IMR-90 (cell line): ENCODE results near the gene PSD2. TPM values are rescaled to one million over a fixed set of nuclear protein-coding genes. Genes with fewer than 3 reads are reported as not detected.

Experiments
- ATAC-seq: fragments of 200-7000 bp; cut with Tn5 transposase; 2 replicates; pipeline ENCODE4 v1.9.1; 2020; ENCODE audit warnings: low read depth, mild to moderate bottlenecking, moderate library complexity
- BruUV-seq: library from RNA; stranded (reverse); fragments of 400-500 nt; replicated peaks from 2 replicates; lab custom pipeline; 2021; lab: Mats Ljungman, UMichigan
- CTCF ChIA-PET: fragments of 300-600 bp; formaldehyde crosslinking; extraction: SDS; loops from one replicate; lab custom pipeline; 2021; ENCODE audit warnings: antibody characterized with exemption; lab: Yijun Ruan, JAX
- POLR2A ChIA-PET: fragments of 300-600 bp; sonication (Branson Sonifier 250); formaldehyde crosslinking; loops from one replicate; lab custom pipeline; 2022; ENCODE audit warnings: antibody characterized with exemption; ENCODE audit not compliant: unreplicated experiment; lab: Charles Lee
- DNase-seq: peaks from one replicate; pipeline ENCODE4 v3.0.0; 2013
- H2AFZ ChIP-seq: replicated peaks from 2 replicates; pipeline ENCODE3; 2013; ENCODE audit warnings: low read length, mild to moderate bottlenecking; ENCODE audit not compliant: poor library complexity
- H2AK5ac ChIP-seq: 2 replicates; pipeline ENCODE4 v1.6.1; 2013; ENCODE audit warnings: low read depth, low read length, inconsistent platforms
- H2AK9ac ChIP-seq: replicated peaks from 2 replicates; pipeline ENCODE3; 2013; ENCODE audit warnings: mild to moderate bottlenecking, low read depth, low read length, moderate library complexity; ENCODE audit not compliant: poor library complexity
- H2BK120ac ChIP-seq: 2 replicates; pipeline ENCODE4 v1.6.1; 2013; ENCODE audit warnings: low read depth, low read length, inconsistent platforms
- H2BK15ac ChIP-seq: 3 replicates; pipeline ENCODE4 v1.6.1; 2013; ENCODE audit warnings: low read depth, low read length, inconsistent platforms
- H2BK20ac ChIP-seq: 2 replicates; pipeline ENCODE4 v1.6.1; 2013; ENCODE audit warnings: low read depth, mild to moderate bottlenecking, inconsistent platforms, low read length, moderate library complexity
- H2BK5ac ChIP-seq: 2 replicates; pipeline ENCODE4 v1.6.1; 2013; ENCODE audit warnings: mild to moderate bottlenecking, low read depth, low read length, inconsistent platforms; ENCODE audit not compliant: poor library complexity, severe bottlenecking
- H3K14ac ChIP-seq: replicated peaks from 2 replicates; pipeline ENCODE4 v1.6.1; 2013; ENCODE audit warnings: low read depth, low read length, inconsistent platforms
- H3K18ac ChIP-seq: 2 replicates; pipeline ENCODE4 v1.6.1; 2013; ENCODE audit warnings: low read depth, low read length, control low read depth
- H3K23ac ChIP-seq: 2 replicates; pipeline ENCODE4 v1.6.1; 2013; ENCODE audit warnings: low read depth, low read length, inconsistent platforms
- H3K27ac ChIP-seq: 2 replicates; pipeline ENCODE4 v1.5.1; 2013; ENCODE audit warnings: mild to moderate bottlenecking, control low read depth, low read length; ENCODE audit not compliant: insufficient read depth
- H3K27me3 ChIP-seq: 2 replicates; pipeline ENCODE4 v1.6.1; 2013; ENCODE audit warnings: low read length; ENCODE audit not compliant: control insufficient read depth, insufficient read depth
- H3K36me3 ChIP-seq: 2 replicates; pipeline ENCODE4 v1.6.1; 2013; ENCODE audit warnings: low read length, mixed read lengths; ENCODE audit not compliant: control insufficient read depth, insufficient read depth
- H3K4ac ChIP-seq: 2 replicates; pipeline ENCODE4 v1.6.1; 2013; ENCODE audit warnings: low read depth, low read length, inconsistent platforms
- H3K4me1 ChIP-seq: 2 replicates; pipeline ENCODE4 v1.6.1; 2013; ENCODE audit warnings: low read length, mixed read lengths; ENCODE audit not compliant: control insufficient read depth, insufficient read depth
- H3K4me2 ChIP-seq: 2 replicates; pipeline ENCODE4 v1.6.1; 2013; ENCODE audit warnings: low read depth, mild to moderate bottlenecking, control low read depth, low read length, moderate library complexity
- H3K4me3 ChIP-seq: 2 replicates; pipeline ENCODE4 v1.5.1; 2013; ENCODE audit warnings: low read depth, mild to moderate bottlenecking, control low read depth, low read length, moderate library complexity; ENCODE audit not compliant: insufficient read depth
- H3K56ac ChIP-seq: 2 replicates; pipeline ENCODE4 v1.6.1; 2013; ENCODE audit warnings: low read length, inconsistent platforms; ENCODE audit not compliant: insufficient read depth; ENCODE audit errors: extremely low read depth
- H3K79me1 ChIP-seq, 2 experiments: 2 replicates each; pipeline ENCODE4 v1.6.1; 2013; ENCODE audit warnings: low read length in 2 of 2, inconsistent platforms in 1 of 2, low read depth in 1 of 2
- H3K9ac ChIP-seq: 2 replicates; pipeline ENCODE4 v1.6.1; 2013; ENCODE audit warnings: low read depth, low read length, control low read depth
- H3K9me1 ChIP-seq: 2 replicates; pipeline ENCODE4 v1.6.1; 2013; ENCODE audit warnings: low read length, inconsistent platforms; ENCODE audit not compliant: insufficient read depth
- H3K9me3 ChIP-seq: 2 replicates; pipeline ENCODE4 v1.6.1; 2013; ENCODE audit warnings: low read length; ENCODE audit not compliant: control insufficient read depth, insufficient read depth
- H4K20me1 ChIP-seq: 2 replicates; pipeline ENCODE4 v1.6.1; 2013; ENCODE audit warnings: low read length, inconsistent platforms; ENCODE audit not compliant: insufficient read depth
- H4K5ac ChIP-seq: 2 replicates; pipeline ENCODE4 v1.6.1; 2013; ENCODE audit warnings: mild to moderate bottlenecking, low read depth, low read length, control low read depth
- H4K8ac ChIP-seq, 2 experiments: 2 replicates each; pipeline ENCODE4 v1.6.1; 2013; ENCODE audit warnings: low read depth in 2 of 2, low read length in 2 of 2, control low read depth in 1 of 2, inconsistent platforms in 1 of 2
- H4K91ac ChIP-seq: 2 replicates; pipeline ENCODE4 v1.6.1; 2013; ENCODE audit warnings: low read depth, low read length, inconsistent platforms; ENCODE audit not compliant: insufficient read depth
- CEBPB ChIP-seq: IDR thresholded peaks from 2 replicates; pipeline ENCODE4 v1.6.1; 2012; ENCODE audit warnings: low read depth, low read length, improper control_type of control experiment
- FOS ChIP-seq: fragments of 150-350 bp; IDR thresholded peaks from 2 replicates; pipeline ENCODE4 v1.6.1; 2016; ENCODE audit warnings: low read depth, low read length
- MAFK ChIP-seq: IDR thresholded peaks from 2 replicates; pipeline ENCODE4 v1.6.1; 2012; ENCODE audit warnings: low read depth, low read length, improper control_type of control experiment
- MAZ ChIP-seq: IDR thresholded peaks from 2 replicates; pipeline ENCODE4 v1.6.1; 2012; ENCODE audit warnings: low read depth, mild to moderate bottlenecking, low read length, improper control_type of control experiment, moderate library complexity, borderline replicate concordance
- NFE2L2 ChIP-seq: fragments of 150-350 bp; IDR thresholded peaks from 2 replicates; pipeline ENCODE4 v1.6.1; 2016; ENCODE audit warnings: low read depth, mild to moderate bottlenecking, low read length
- RAD21 ChIP-seq: IDR thresholded peaks from 2 replicates; pipeline ENCODE4 v1.6.1; 2012; ENCODE audit warnings: low read length, improper control_type of control experiment
- RCOR1 ChIP-seq: IDR thresholded peaks from 2 replicates; pipeline ENCODE4 v1.6.1; 2012; ENCODE audit warnings: mild to moderate bottlenecking, low read length, improper control_type of control experiment; ENCODE audit not compliant: insufficient replicate concordance
- RFX5 ChIP-seq: IDR thresholded peaks from 2 replicates; pipeline ENCODE4 v1.8.0; 2012; ENCODE audit warnings: low read depth, mild to moderate bottlenecking, low read length, moderate library complexity
- SMC3 ChIP-seq: fragments of 150-350 bp; IDR thresholded peaks from 2 replicates; pipeline ENCODE4 v1.6.1; 2016; ENCODE audit warnings: low read depth, mild to moderate bottlenecking, antibody characterized with exemption, low read length, moderate library complexity
- WGBS, 2 experiments: methylation state at CpG; one replicate each; pipeline versions ENCODE4 v1.1.5 to v1.1.7; 2013; ENCODE audit warnings: missing lambda C conversion rate in 2 of 2; ENCODE audit not compliant: insufficient read length in 1 of 2; ENCODE audit errors: extremely low coverage in 2 of 2; 5-methylcytosine and 5-hydroxymethylcytosine counted together
- dilution Hi-C: fragments of 300-500 bp; cut with HindIII; formaldehyde crosslinking; loops from one replicate; pipeline ENCODE4 v1.14.3; 2018; ENCODE audit warnings: low sequenced_read_pairs; ENCODE audit not compliant: unreplicated experiment
- in situ Hi-C: fragments of 300-500 bp; cut with MboI; formaldehyde crosslinking; loops from 3 replicates; pipeline ENCODE4 v1.14.3; 2019; ENCODE audit warnings: low sequenced_read_pairs, inconsistent platforms, mixed read lengths
- intact Hi-C: fragments of 100-400 bp; cut with micrococcal nuclease; formaldehyde crosslinking; loops from 2 replicates; pipeline ENCODE4 v1.10.0; 2022
- polyA plus RNA-seq, 3 experiments: library from polyadenylated mRNA; depleted of rRNA; stranded (reverse); fragments of >200 nt; gene quantifications; 2 replicates each; pipeline ENCODE4 v1.2.3, GENCODE V29; 2012; ENCODE audit warnings: low replicate concordance in 1 of 3
- total RNA-seq: library from RNA; depleted of rRNA; stranded (reverse); fragments of >200 nt; gene quantifications from 2 replicates; pipeline ENCODE4 v1.2.3, GENCODE V29; 2012
- TF ChIP-seq, protein P1 (sequence below): fragments of 150-350 bp; IDR thresholded peaks from 2 replicates; pipeline ENCODE4 v1.6.1; 2016; ENCODE audit warnings: low read depth, mild to moderate bottlenecking, low read length, moderate library complexity, borderline replicate concordance
- TF ChIP-seq, protein P2 (sequence below): fragments of 150-350 bp; IDR thresholded peaks from 2 replicates; pipeline ENCODE4 v1.6.1; 2017; ENCODE audit warnings: mild to moderate bottlenecking, antibody characterized with exemption, low read length, low read depth
- TF ChIP-seq, protein P3 (sequence below): conservative IDR thresholded peaks from 2 replicates; pipeline ENCODE4 v1.5.1; 2012; ENCODE audit warnings: mild to moderate bottlenecking, low read depth, low read length, improper control_type of control experiment

Gene PSD2
- total and polyA plus RNA-seq, 2 of the 4 experiments (the other 2 are of a cell fraction): 0.05 TPM; not detected in 1

DNA sequence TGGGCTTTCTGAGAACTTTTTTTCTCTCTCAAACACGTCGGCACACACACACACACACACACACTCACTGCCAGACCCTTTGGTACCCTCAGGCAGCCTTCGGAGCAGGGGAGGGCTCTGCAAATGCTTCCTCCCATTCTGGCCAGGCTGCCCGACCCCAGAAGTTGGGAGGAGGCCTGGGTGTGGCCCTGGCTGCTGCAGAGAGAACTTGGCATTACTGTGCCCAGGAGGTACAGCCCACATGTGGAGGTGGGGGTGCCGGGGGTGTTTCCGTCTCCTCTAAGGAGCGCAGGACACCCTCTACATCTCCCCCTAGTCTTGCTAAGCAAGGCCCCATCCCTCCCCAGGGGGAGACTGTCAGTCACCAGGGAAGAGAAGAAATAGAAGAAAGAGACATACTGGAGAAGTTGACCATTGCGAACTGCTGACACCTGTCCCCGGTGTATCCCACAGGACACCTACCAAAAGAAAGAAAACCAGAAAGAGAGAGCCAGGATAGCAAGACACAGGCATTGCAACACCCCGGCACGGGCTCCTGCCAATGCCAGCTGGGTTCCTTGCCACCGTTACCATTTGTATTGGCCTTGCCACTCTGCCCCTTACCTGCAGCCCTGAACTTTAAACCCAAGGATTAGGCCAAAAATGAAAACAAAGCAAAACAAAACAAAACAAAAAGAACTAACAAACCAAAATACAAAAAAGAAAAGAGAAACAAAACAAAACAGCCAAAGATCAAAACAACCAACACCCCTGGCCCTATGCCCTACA lies 69.3 kb downstream of the PSD2 start:
- no peak overlapping the region for H3K27ac ChIP-seq
- DNase-seq (no peak), ATAC-seq (no peak)
- no peak overlapping the region for H3K4me3 ChIP-seq
- CTCF ChIA-PET: interaction anchor here (0.7 to 2.6 kb wide), 3 partner anchors 78 to 860 kb away, joined by 3 to 11 read pairs (median 4); no protein-coding TSS in a partner anchor
- no peak overlapping the region for H3K56ac ChIP-seq
- H4K20me1 ChIP-seq: no peaks in the 10 kb centered on the region
- no peak overlapping the region for H3K23ac ChIP-seq
- no TSS peak for BruUV-seq
- intact Hi-C loops (loop anchor here (1.0 to 5.0 kb wide), 2 partner anchors 78 to 102 kb away; no protein-coding TSS in a partner anchor), dilution Hi-C loops (no loop called here), in situ Hi-C loops (no loop called here)
- no peak overlapping the region for H3K9ac ChIP-seq
- no peaks in the 10 kb centered on the region for H3K4me1 ChIP-seq
- no peak overlapping the region for H2BK15ac ChIP-seq
- no peaks in the 10 kb centered on the region for H3K9me3 ChIP-seq
- H3K79me1 ChIP-seq: no peaks in the 10 kb centered on the region
- H4K8ac ChIP-seq: no peak overlapping the region
- no peak overlapping the region for H2AK9ac ChIP-seq
- TF ChIP-seq MAFK (no peak), RCOR1 (no peak), RFX5 (no peak), FOS (no peak), MAZ (no peak), CEBPB (no peak), NFE2L2 (no peak), SMC3 (no peak), RAD21 (no peak)
- TF ChIP-seq, protein P1, sequence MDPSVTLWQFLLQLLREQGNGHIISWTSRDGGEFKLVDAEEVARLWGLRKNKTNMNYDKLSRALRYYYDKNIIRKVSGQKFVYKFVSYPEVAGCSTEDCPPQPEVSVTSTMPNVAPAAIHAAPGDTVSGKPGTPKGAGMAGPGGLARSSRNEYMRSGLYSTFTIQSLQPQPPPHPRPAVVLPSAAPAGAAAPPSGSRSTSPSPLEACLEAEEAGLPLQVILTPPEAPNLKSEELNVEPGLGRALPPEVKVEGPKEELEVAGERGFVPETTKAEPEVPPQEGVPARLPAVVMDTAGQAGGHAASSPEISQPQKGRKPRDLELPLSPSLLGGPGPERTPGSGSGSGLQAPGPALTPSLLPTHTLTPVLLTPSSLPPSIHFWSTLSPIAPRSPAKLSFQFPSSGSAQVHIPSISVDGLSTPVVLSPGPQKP: no peak
- TF ChIP-seq, protein P2, sequence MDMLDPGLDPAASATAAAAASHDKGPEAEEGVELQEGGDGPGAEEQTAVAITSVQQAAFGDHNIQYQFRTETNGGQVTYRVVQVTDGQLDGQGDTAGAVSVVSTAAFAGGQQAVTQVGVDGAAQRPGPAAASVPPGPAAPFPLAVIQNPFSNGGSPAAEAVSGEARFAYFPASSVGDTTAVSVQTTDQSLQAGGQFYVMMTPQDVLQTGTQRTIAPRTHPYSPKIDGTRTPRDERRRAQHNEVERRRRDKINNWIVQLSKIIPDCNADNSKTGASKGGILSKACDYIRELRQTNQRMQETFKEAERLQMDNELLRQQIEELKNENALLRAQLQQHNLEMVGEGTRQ: no peak
- TF ChIP-seq, protein P3, sequence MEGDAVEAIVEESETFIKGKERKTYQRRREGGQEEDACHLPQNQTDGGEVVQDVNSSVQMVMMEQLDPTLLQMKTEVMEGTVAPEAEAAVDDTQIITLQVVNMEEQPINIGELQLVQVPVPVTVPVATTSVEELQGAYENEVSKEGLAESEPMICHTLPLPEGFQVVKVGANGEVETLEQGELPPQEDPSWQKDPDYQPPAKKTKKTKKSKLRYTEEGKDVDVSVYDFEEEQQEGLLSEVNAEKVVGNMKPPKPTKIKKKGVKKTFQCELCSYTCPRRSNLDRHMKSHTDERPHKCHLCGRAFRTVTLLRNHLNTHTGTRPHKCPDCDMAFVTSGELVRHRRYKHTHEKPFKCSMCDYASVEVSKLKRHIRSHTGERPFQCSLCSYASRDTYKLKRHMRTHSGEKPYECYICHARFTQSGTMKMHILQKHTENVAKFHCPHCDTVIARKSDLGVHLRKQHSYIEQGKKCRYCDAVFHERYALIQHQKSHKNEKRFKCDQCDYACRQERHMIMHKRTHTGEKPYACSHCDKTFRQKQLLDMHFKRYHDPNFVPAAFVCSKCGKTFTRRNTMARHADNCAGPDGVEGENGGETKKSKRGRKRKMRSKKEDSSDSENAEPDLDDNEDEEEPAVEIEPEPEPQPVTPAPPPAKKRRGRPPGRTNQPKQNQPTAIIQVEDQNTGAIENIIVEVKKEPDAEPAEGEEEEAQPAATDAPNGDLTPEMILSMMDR: no peak
- no peak overlapping the region for H3K4ac ChIP-seq
- H3K27me3 ChIP-seq: peaks cover 67% of the 10 kb centered on the region
- no peaks in the 10 kb centered on the region for H3K9me1 ChIP-seq
- H2AFZ ChIP-seq: no peak overlapping the region
- H3K18ac ChIP-seq: no peak overlapping the region
- H2BK120ac ChIP-seq: no peak overlapping the region
- no peaks in the 10 kb centered on the region for H3K36me3 ChIP-seq
- no peak overlapping the region for H2AK5ac ChIP-seq
- H2BK20ac ChIP-seq: no peak overlapping the region
- H3K14ac ChIP-seq: no peak overlapping the region
- no peak overlapping the region for H4K91ac ChIP-seq
- no peak overlapping the region for H3K4me2 ChIP-seq
- H4K5ac ChIP-seq: no peak overlapping the region
- POLR2A ChIA-PET: interaction anchor here (0.6 kb wide), 1 partner anchor 519 kb away, joined by 5 read pairs; no protein-coding TSS in a partner anchor
- no peak overlapping the region for H2BK5ac ChIP-seq
- no CpG with 5 or more reads among the region's 12 CpGs for WGBS, 2 experiments
